NCI-H345 (cell line): ENCODE data around the gene SLC6A4.
"Not testable (repeated sequence)": the region's sequence is repeated elsewhere in the genome, so short reads cannot be mapped to it uniquely, and the experiment has no call there.

Source experiments
- DNase-seq: peaks from one replicate; lab custom pipeline; 2025; lab: John Stamatoyannopoulos, UW

The SLC6A4 gene

DNA sequence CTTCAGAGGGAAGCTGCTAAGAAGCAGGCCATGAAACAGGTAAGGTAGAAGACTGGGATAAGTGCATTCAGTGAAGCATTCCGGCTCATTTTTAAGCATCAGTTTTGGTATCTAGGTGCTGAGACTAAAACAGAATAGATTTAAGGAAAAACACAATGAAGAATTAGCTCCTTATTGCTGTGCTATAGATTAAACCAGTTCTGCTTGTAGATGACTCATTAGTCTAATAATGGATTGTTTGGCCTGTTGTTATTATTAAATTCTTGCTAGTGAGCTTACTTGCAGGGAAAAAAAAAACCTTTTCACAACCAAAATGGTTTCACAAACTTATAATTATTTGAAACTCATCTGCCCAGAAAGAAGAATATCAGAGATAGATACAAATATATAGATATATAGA is 62.9 kb downstream of the SLC6A4 start:
- DNase-seq, result no peak

DNA sequence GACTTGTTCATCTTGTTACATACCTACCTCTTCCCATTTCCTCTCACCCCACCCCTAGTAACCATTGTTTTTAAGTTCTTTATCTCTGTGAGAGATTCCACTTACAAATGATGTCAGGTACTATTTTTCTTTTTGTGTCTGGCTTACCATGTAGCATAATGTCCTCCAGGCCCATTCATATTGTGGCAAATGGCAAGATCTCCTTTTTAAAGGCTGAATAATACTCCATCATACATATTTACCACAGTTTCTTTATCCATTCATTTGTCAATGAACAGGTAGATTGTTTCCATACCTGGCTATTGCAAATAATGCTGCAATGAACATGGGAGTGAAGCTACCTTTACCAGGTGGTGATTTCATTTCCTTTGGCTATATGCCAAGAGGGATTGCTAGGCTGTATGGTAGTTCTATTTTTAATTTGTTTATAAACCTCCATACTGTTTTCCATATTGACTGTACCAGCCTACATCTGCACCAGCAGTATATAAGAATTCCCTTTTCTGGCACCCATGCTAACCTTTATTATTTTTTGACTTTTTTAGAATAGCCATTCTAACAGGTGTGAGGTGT is 65.0 kb downstream of the SLC6A4 start:
- peak; percentile 40 for DNase-seq

GRCh38 chr17:30165960-30166359 is 69.5 kb downstream of the SLC6A4 start:
- DNase-seq, result no peak

DNA sequence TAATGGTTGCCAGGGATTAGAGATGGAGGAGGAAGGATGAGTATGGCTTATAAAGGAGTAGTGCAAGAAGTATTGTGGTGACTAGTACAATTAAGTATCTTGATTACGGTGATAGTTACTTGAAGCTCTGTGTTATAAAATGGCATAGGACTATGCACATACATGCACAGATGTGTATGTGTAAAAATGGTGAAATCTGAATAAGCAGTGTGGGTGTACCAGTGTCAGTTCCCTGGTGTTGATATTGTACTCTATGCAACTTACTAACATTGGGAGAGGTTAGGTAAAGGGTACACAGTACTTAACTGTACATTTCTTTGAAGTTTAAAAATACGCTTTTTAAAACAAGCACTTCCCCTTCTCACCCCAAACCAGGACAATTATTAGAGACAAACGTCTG is 70.3 kb downstream of the SLC6A4 start:
- DNase-seq, result no peak

DNA sequence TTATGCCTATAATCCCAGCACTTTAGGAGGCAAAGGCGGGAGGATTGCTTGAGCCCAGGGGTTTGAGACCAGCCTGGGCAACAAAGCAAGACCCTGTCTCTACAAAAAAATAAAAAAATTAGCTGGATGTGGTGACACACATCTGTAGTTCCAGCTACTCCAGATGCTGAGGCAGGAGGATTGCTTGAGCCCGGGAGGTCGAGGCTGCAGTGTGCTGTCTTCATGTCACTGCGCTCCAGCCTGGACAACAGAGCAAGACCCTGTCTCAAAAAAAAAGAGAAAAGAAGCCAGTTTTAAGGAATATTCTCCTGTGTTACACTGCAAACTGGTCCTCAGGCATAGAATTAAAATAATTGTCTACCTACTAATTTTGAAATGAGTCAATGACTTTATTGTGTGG is 71.0 kb downstream of the SLC6A4 start:
- DNase-seq, result no peak

- no peak for DNase-seq
Observed at GRCh38 chr17:30161601-30162000, 73.9 kb downstream of the SLC6A4 start.

- no peak for DNase-seq
Observed at GRCh38 chr17:30160419-30161172, 74.9 kb downstream of the SLC6A4 start.

- DNase-seq, result no peak
Observed at GRCh38 chr17:30158896-30159625, 76.4 kb downstream of the SLC6A4 start.

DNA sequence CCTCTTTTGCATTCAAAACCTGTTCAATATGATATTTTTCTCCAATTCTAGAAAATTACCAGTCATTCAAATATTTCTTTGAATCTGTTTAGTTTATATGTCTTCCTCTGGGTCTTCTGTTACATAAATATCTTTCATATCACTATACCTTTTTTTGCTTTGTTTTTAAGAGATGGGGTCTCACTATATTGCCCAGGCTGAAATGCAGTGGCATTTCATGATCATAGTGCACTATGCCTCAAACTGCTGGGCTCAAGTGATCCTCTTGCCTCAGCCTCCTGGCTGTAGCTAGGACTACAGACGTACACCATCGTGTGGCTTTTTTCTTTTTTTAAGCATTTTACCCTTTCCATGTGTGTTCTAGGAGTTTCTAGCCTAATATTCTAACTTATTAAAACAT is 80.1 kb downstream of the SLC6A4 start:
- no peak for DNase-seq

DNA sequence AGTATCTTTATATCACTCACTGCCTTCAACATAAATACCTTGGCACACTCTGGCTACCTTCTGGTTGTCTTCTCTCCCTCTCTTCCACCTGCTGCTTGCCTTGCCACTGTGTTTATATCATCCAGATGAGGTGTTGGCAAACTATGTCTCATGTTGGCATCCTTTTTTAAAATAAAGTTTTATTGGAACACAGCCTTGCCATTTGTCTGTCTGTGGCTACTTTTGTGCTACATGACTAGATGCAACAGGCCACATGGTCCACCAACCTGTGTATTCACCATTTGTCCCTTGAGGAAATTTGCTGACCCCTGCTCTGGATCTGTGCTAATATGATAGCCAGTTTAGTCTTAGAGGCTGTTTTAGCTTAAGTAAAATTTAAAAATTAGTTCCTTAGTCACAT is 82.0 kb downstream of the SLC6A4 start:
- no peak for DNase-seq

- no peak for DNase-seq
Observed at GRCh38 chr17:30151471-30151870, 84.0 kb downstream of the SLC6A4 start.

DNA sequence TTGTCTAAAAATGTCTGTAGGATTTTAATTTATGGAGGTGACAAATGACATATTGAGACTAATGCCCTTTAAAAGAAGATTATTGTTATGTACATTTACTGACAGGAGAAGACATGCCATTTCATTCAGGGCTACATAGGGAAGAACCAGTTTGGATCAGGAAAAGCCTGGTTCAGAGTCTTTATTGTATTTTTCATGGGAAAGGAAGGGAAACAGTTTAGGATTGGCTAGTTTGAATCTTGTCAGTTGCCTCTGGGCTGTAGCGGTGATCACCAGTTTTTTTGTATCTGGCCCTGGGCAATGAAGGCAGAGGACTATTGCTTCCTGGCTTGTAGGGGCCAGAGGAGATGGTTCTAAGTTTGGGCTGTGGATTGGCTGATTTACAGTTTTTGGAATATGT is 87.1 kb downstream of the SLC6A4 start:
- DNase-seq, result no peak

DNA sequence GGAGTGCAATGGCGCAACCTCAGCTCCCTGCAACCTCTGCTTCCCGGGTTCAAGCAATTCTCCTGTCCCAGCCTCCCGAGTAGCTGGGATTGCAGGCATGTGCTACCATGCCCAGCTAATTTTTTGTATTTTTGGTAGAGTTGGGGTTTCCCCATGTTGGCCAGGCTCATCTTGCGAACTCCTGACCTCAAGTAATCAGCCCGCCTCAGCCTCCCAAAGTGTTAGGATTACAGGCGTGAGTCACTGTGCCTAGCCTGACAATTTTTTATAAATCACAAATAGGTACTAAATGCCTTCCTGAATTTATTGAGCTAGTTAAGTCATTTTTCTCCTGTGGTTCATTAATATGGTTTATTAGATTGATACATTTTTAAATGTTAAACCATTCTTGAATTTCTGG is 87.6 kb downstream of the SLC6A4 start:
- DNase-seq, result not testable (repeated sequence)
